A673 (cell line): ENCODE measurements around the gene ZFP28.

Experiments used
- CTCF ChIP-seq: fragments of 300-800, 200-600 bp; sonication (generic); conservative IDR thresholded peaks from 2 replicates; pipeline ENCODE4 v1.5.1; 2017; ENCODE audit warnings: low read depth, mild to moderate bottlenecking, antibody characterized with exemption, low read length, moderate library complexity, mixed read lengths
- EZH2 ChIP-seq: fragments of 200-600 bp; sonication (generic); IDR thresholded peaks from 2 replicates; pipeline ENCODE4 v1.6.1; 2017; ENCODE audit warnings: borderline replicate concordance, low read depth, mild to moderate bottlenecking, mixed read lengths, antibody characterized with exemption, low read length; ENCODE audit not compliant: poor library complexity, severe bottlenecking

GRCh38 chr19:56538254-56538760 lies 441 bp upstream of the ZFP28 start:
- TF ChIP-seq EZH2 (no peak), CTCF (no peak)
